ENCODE measurements around the gene KLHL29.

Gene KLHL29

GRCh38 chr2:23557455-23557854 lies 172.5 kb downstream of the KLHL29 start:
- no peak for DNase-seq

GRCh38 chr2:23559561-23560239 lies 174.7 kb downstream of the KLHL29 start:
- no peak for DNase-seq

- DNase-seq = no peak
These were observed 176.1 kb downstream of the KLHL29 start for GRCh38 chr2:23561088-23561487.

- no peak for DNase-seq
These were observed 176.6 kb downstream of the KLHL29 start for GRCh38 chr2:23561544-23561943.

GRCh38 chr2:23562143-23562542 lies 177.2 kb downstream of the KLHL29 start:
- no peak for DNase-seq

GRCh38 chr2:23563151-23563550 lies 178.2 kb downstream of the KLHL29 start:
- no peak for DNase-seq

GRCh38 chr2:23563673-23564614 lies 179.0 kb downstream of the KLHL29 start:
- DNase-seq = no peak

- DNase-seq = no peak
These were observed 179.6 kb downstream of the KLHL29 start for GRCh38 chr2:23564615-23564960.

GRCh38 chr2:23565374-23565773 lies 180.4 kb downstream of the KLHL29 start:
- DNase-seq = no peak

GRCh38 chr2:23565814-23566213 lies 180.8 kb downstream of the KLHL29 start:
- DNase-seq = no peak

- DNase-seq = peak; percentile 45
These were observed 181.5 kb downstream of the KLHL29 start for GRCh38 chr2:23566241-23567142.

- DNase-seq = no peak
These were observed 182.3 kb downstream of the KLHL29 start for GRCh38 chr2:23567161-23567756.

- DNase-seq = no peak
These were observed 183.2 kb downstream of the KLHL29 start for GRCh38 chr2:23568211-23568610.

GRCh38 chr2:23568626-23569190 lies 183.7 kb downstream of the KLHL29 start:
- DNase-seq = no peak

- DNase-seq = no peak
These were observed 184.9 kb downstream of the KLHL29 start for GRCh38 chr2:23569761-23570365.

- DNase-seq = no peak
These were observed 186.1 kb downstream of the KLHL29 start for GRCh38 chr2:23571085-23571484.

GRCh38 chr2:23571527-23572282 lies 186.7 kb downstream of the KLHL29 start:
- DNase-seq = no peak

GRCh38 chr2:23574919-23575654 lies 190.1 kb downstream of the KLHL29 start:
- no peak for DNase-seq

GRCh38 chr2:23578964-23579671 lies 194.1 kb downstream of the KLHL29 start:
- DNase-seq = no peak

- no peak for DNase-seq
These were observed 194.7 kb downstream of the KLHL29 start for GRCh38 chr2:23579674-23580073.

Data from DMS53 (cell line).